ENCODE measurements around the gene RPL27A.

The RPL27A gene

GRCh38 chr11:8728563-8728962, 46.0 kb downstream of the RPL27A start:
- TF ChIP-seq CTCF (IDR thresholded peaks at IDR 0.05; ENCODE audit: borderline replicate concordance, insufficient read depth, low read depth, low read length), result no peak
- H3K4me3 ChIP-seq (ENCODE audit: low read depth, low read length), result no peak overlapping the region

GRCh38 chr11:8729067-8729466, 46.5 kb downstream of the RPL27A start:
- H3K4me3 ChIP-seq (ENCODE audit: low read depth, low read length), result no peak overlapping the region
- no peak for TF ChIP-seq CTCF (IDR thresholded peaks at IDR 0.05; ENCODE audit: borderline replicate concordance, insufficient read depth, low read depth, low read length)

GRCh38 chr11:8729837-8730696, 47.5 kb downstream of the RPL27A start:
- no peak overlapping the region for H3K4me3 ChIP-seq (ENCODE audit: low read depth, low read length)
- no peak for TF ChIP-seq CTCF (IDR thresholded peaks at IDR 0.05; ENCODE audit: borderline replicate concordance, insufficient read depth, low read depth, low read length)

GRCh38 chr11:8730697-8731020, 48.1 kb downstream of the RPL27A start:
- H3K4me3 ChIP-seq (ENCODE audit: low read depth, low read length), result no peak overlapping the region
- TF ChIP-seq CTCF (IDR thresholded peaks at IDR 0.05; ENCODE audit: borderline replicate concordance, insufficient read depth, low read depth, low read length), result no peak

- no peak for TF ChIP-seq CTCF (IDR thresholded peaks at IDR 0.05; ENCODE audit: borderline replicate concordance, insufficient read depth, low read depth, low read length)
- H3K4me3 ChIP-seq (ENCODE audit: low read depth, low read length), result no peak overlapping the region
Measured at GRCh38 chr11:8731647-8732323, 49.2 kb downstream of the RPL27A start.

- no peak overlapping the region for H3K4me3 ChIP-seq (ENCODE audit: low read depth, low read length)
- TF ChIP-seq CTCF (IDR thresholded peaks at IDR 0.05; ENCODE audit: borderline replicate concordance, insufficient read depth, low read depth, low read length), result no peak
Measured at GRCh38 chr11:8732324-8732670, 49.7 kb downstream of the RPL27A start.

- no peak for TF ChIP-seq CTCF (IDR thresholded peaks at IDR 0.05; ENCODE audit: borderline replicate concordance, insufficient read depth, low read depth, low read length)
- H3K4me3 ChIP-seq (ENCODE audit: low read depth, low read length), result no peak overlapping the region
Measured at GRCh38 chr11:8732748-8733241, 50.2 kb downstream of the RPL27A start.
